Measurements from ENCODE around the gene DGUOK.
"Not testable (repeated sequence)": the region's sequence is repeated elsewhere in the genome, so short reads cannot be mapped to it uniquely, and the experiment has no call there.

Gene DGUOK

DNA sequence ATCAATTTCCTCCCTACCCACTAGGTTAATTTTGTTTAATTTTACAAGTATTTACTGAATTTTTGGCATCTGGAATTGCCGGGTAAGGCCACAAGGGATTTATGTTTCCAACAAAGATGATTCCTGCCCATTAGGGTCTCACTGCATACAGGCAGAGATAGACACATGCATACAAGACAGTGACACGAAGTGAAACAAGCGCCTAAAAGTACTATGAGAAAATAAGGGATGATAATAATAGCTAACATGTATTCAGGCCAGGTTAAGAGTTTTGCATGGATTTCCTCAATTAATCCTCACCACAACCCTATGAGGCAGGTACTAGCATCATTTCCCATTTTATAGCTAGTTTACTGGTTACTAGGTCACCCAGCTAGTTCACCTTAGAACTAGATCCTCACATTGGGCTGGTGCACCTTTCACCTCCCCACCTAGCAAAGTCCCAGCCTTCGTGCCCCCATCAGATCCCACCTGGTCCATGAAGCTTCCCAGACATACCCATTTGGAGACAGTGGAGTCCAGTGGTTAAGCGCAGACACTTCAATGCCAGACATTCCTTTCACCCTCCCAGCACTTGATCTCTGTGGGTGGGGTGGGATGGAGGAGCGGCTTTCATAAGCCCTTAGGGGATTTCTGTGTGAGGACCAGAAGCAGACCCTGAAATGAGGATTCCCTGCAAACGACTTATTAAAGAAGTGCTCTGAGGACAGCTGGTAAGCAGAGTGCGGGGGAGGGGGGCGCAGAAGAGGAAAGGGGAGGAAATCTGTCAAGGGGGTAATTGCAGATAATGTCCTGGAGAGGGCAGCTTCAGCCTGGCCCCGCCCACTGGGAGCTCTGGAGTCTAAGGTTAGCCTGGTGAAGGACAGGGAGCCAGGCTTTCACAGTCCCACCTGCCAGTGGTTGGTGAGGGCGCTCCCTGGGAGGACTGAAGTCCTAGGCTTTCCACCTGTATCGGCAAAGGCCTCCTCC lies 5.8 kb upstream of the DGUOK start:
- peak; percentile 54 for DNase-seq (ENCODE audit: low read depth, low spot score)

DNA sequence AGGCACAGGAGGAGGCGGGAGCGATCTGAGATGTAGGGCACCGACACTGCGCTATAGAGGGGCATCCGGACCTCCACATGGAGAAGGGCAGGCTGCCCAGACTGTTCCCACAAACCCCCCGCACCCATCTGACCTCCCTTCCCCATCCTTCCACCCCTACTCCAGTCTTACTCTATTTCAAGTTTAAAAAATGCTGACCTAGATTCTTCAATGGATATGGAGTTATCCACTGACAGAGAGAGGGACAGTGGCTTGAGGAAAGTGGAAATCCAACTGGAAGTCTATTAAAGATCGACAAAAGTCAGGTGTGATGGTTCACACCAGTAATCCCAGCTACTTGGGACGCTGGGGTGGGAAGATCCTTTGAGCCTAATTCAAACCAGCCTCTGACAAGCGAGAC lies 5.1 kb upstream of the DGUOK start:
- no peak for DNase-seq (ENCODE audit: low read depth, low spot score)

DNA sequence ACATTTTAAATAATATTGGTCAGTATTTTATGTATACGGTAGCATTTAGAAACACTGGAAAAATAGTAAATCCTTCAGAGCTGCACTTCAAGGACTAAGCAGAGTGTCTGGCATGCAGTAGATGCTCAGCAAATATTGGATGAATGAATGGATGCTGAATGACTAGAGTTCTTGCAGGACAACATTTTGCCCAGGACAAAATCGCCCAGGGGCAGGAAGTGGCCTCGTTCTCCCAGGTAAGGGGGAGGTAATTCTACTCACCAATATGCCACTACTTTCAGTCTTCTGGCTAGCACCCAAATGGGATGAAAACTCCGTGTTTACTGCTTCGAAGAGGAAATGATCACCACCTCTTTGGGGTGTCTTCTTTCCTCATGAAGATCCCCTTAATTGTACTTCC lies 4.0 kb upstream of the DGUOK start:
- DNase-seq (ENCODE audit: low read depth, low spot score), result no peak

DNA sequence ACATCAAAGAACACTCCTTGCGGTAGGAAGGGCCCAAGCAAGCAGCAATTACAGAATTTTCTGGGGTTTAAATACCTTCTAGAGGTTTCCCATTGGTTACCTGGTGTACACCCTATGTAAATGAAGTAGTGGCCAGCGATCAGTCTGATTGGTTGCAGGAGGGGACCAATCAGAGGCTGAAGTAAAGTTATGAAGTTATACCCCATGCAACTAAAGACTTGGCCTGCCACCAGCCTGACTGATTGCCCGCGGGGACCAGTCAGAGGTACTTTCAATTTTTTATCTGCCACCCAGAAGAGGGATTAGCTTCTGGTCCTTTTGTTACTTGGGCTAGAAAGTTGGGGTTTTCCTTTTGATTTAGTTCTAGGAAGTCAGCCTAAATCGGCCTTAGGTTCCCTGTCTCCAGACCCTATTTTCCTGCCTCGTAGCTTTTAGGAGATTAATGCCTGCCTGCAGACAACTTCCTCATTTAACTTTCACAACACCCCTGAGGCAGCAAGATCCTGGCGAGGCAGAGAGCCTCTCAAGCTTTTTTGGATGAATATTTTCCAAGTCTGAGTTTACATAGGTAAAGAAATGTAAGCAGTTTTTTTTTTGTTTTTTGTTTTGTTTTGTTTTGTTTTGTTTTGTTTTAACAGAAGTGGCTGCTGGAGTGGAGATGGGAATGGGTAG lies 1.5 kb upstream of the DGUOK start:
- no peak for DNase-seq (ENCODE audit: low read depth, low spot score)

DNA sequence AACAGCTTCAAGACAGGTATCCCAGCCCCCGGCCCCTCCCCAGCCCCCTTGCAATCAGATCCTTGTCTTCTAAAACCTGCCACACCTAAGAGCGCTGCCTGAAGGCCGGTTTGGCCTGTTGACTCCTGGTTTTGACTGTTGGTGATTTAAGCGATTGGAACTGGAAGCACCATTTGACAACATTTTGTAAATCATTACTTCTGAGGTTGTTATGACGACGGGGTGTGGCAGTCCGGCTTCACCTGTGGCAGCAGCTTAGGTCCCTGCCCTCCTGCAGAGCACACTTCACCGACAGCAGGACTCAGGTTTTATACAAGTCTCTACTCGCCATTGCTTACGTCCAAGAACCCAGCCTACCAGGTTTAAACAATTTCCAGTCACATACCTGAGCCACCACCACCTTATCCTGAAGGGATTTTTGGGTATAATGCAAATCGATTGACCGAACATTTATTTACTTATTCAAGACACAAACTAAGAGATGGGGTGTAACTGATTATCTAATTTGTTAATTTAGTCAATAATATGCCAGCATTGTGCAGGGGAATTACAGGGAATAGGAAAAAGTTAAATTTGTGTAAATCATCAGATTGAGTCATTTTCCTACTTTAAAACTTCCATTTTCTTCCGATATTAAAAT lies 707 bp upstream of the DGUOK start:
- no peak for DNase-seq (ENCODE audit: low read depth, low spot score)

DNA sequence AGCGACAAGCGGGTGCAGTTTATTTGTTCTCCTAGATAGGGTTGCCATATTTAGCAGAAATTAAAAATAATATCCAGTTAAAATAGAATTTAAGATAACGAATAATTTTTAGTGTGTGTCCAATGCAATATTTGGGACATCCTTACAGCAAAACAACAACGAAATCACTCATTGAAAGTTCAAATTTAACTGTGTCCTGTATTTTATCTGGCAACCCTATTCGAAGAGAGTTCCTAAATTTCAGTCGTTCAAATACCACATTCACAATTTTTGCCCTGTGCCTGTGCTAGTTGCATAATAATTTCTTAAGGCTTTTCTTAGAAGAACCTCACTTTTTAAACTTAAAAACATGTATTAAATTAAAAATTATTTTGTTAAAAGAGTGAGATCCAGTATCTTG lies 664 bp downstream of the DGUOK start:
- no peak for DNase-seq (ENCODE audit: low read depth, low spot score)

DNA sequence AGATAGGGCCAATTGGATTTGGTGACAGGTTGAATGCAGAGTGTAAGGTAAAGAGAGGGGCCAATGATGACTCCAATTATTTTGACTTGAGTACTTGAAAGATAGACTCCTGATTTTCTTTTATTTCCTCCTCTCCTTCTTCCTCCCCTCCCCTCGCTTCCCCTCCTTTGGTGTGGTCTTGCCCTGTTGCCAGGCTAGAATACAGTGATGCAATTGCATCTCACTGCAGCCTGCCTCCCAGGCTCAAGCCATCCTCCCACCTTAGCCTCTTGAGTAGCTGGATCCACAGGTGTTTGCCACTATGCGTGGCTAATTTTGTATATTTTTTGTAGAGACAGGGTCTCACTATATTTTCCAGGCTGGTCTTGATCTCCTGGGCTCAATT lies 2.3 kb downstream of the DGUOK start:
- DNase-seq (ENCODE audit: low read depth, low spot score), result no peak

DNA sequence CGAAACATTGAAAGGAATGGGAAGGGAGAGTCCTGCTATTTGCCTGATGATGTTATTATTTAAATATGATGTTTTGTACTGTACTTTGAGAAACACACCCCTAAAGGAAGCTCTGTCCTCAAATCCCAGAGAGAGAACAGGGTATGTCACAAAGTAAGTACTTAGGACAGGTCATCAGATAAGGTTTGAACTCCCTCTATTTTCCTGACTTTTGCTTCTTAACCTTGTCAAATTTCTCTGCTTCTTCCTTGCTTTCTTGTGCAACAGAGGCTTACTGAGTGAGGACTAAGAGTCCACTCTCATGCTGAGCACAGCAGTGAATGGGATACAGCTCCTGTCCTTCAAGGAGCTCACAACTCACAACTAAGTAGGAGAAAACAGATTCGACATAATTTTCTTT lies 3.7 kb downstream of the DGUOK start:
- no peak for DNase-seq (ENCODE audit: low read depth, low spot score)

DNA sequence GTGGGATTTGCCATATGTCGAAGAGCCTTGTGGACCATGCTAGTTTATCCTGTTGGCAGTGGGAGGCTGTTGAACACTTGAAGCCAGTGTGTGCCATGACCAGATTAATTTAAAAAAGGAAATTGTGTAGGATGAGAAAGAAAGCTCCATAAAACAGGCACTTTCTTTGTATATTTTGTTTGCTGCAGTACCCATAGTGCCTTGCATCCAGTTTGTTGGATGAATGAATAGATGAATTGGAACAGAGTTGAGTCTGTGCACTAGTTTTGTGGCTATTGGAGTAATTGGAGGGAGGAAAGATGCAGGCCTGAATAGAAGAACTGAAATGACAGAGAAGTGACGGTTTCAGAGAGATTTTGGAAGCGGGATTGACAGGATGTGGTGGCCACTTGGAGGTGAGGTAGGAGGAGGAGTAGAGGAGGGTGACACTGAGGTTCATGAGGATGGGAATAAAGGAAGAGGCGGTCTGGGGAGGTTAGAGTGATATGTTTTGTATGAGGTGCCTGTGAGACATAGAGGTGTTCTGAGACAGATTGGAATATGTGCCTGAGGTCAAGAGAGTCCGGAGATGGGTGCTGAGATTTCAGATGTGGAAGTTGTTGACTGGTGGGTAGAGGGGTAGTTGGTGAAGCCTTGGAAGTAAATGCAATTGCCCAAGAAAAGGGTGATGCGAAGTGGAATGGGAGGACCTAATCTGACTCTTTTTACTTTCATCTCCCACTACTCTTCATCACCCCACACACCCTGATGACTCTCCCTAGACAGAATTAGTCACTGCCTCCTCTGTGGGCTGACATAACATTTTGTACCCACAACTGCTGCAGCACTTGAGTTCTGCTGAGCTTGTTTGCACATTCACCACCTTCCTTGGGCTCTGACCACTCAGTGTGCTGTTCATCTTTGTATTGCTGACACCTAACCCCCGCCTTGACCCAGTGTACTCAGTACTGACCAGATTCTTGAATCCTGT lies 5.1 kb downstream of the DGUOK start:
- DNase-seq (ENCODE audit: low read depth, low spot score), result no peak

DNA sequence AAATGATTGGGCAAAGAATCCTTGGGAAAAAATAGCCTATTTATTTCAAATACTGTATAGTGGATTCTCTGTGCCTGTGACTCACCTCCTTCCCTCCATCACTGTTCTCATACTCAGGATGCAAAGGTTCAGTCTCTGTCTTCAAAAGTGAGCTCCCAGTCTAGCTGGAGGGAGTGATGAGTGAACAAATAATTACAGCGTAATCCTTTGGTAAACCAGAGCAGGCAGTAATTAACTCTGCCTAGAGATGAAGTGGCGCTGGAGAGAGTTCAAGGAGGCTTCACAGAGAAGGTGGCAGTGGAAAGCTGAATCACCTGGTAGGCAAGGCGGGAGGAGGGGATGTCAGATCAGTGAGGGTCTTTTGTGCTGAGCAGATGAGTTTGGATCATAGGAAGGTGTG lies 6.5 kb downstream of the DGUOK start:
- no peak for DNase-seq (ENCODE audit: low read depth, low spot score)

DNA sequence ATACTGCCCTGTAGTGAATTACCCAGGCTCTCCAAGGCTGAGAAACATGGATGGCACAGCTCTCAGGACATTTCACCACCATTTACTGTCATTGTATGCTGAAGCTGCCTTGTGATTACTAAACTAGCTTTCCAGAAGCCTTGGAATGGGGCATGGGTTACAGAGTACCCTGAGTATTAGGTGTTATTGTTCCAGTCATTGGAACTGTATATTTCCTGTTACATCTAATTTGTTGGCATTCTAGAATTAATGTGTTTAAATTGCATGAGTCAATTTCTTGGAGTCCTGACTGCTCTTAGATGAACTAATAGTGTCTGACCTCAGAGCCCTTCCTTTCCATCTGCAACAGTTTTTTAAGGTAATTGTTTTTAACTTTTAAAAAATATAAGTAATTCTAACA lies 9.0 kb downstream of the DGUOK start:
- no peak for DNase-seq (ENCODE audit: low read depth, low spot score)

DNA sequence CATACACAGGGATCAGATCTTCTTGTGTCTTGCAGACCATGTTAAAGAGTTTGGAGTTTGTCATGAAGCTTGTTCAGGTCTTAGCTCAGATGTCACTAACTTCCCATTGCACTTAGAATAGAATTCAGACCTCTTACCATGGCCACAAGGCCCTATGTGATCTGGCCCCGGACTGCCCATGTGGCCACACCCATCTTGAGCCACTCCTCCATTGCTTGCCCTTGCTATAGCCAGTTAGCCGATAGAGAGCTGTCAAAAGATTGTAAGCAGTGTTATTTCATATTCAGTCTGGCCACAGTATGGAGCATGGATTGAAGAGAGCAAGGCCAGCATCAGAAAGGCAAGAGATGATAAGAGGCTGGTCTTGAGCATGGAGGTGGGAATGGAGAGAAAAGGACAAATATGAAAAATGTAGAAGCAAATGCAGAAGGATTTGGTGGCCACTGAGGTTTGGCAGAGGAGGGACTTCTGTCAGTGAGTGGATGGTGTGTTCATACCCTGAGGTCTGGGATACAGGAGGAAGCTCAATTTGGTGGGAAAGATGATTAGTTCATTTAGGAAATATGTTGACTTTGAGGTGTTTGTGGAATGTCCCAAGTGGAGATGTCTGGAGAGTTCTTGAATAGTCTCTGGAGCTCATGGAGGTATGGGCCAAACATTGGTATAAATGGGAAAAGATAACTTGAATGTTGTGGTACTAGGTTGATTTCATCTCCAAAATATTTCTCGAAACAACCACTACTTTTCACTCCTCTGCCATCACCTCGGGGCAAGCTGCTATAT lies 10.6 kb downstream of the DGUOK start:
- no peak for DNase-seq (ENCODE audit: low read depth, low spot score)

DNA sequence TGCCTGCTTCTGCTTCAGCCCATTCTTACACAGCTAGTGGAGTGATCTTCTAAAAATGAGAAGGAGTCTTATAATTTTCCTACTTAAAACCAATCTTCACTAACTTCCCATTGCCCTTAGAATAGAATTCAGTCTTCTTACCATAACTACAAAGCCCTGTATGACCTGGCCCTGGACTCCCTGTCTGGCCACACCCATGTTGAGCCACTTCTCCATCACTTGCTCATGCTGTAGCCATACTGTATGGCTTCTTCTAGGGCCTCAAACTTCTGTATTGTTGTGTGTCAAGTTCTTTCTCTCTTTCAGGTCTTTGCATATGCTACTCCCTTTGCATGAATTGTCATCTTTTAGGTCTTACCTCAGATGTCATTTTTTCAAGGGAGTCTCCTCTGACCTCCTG lies 11.2 kb downstream of the DGUOK start:
- no peak for DNase-seq (ENCODE audit: low read depth, low spot score)

DNA sequence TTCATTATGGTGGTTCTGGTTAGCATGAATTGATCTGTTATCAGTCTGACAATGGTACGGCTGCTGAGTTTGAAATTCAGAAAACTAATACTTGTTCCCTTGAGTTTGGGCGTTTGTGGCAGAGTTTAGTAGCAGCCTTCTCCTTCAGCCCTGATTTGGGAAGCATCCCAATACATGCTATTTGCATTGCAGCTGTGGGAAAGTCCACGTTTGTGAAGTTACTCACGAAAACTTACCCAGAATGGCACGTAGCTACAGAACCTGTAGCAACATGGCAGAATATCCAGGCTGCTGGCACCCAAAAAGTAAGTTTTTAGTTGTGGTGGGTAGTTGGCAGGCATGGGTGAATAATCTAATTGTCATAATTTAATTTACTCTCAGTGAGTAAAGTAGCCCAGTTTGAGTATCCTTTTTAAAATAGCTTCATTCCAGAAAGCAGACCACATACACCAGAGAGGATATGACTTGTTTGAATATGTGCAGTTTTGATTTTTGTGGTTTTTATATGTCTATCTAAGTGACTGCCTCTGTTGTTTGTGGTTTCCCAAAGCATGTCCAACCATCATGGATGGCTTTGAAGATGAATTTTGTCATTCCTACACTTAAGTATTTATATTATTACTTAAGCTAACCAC lies 12.2 kb downstream of the DGUOK start:
- DNase-seq (ENCODE audit: low read depth, low spot score), result no peak

DNA sequence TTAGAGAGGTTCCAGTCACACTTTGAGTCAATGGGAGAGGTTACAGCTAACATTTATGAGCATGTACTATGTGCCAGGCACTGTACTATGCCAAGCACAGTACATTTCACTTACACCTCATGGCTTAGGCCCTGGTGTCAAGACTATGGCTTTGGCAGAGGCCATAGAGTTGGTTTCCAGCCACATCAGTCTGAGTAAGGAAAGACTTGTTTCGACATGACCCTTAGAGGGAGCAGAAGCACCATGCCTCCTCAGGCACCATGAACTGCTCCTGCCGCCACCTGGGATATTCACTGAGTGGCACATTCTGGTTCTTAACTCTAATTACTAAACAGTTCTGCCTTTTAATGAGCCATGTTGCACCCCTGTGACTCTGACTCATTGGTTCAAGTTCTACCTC lies 12.7 kb downstream of the DGUOK start:
- DNase-seq (ENCODE audit: low read depth, low spot score), result no peak

DNA sequence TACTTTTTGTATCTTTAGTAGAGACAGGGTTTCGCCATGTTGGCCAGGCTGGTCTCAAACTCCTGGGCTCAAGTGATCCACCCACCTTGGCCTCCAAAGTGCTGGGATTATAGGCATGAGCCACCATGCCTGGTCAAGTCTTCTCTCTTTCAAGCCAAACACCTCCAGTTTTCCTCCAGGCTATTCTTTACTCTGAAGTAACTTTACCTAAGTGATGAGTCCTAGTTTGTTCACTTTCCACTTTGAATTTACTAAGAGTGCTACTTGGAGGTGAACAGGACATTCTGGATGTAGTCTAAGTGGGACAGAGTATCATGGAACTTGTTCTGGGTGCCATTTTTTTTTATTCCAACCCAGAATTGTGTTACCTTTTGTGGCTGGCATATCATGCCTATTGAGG lies 13.4 kb downstream of the DGUOK start:
- DNase-seq (ENCODE audit: low read depth, low spot score), result not testable (repeated sequence)

DNA sequence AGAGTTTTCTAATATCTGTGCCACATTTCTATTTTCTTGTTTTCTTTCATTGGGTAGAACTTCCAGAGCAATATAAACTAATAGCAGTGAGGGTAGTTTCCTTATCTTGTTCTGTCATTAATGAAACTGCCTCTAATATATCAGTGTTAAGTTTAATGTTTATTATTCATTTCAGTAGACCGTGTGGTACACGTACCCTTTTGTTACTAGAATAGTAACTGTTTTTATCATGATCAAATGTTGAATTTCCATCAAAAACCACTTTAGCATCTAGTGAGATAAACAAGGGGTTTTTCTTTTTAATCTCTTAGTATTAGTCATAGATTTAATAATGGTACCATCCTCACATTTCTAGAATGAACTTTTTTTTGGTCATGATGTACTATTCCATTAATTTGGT lies 16.0 kb downstream of the DGUOK start:
- DNase-seq (ENCODE audit: low read depth, low spot score), result no peak

DNA sequence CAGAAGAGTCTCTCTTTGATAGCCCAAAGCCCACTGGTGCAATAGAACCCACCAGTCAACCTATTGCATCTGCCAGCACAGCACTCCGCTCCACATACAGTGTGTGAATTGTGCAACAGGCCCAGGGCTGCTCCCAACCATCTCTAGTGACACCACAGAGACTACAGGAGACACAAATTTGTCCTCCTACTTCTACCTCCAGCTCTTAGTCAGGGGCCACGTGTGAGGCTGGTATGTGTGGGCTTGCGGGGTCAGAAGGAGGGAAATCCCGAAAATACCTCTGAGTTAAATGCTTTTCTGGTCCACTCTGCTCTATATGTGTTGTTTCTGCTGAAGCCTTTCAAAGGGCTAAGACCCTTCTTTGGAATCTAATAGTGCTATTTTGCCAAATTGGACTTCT lies 18.0 kb downstream of the DGUOK start:
- no peak for DNase-seq (ENCODE audit: low read depth, low spot score)

DNA sequence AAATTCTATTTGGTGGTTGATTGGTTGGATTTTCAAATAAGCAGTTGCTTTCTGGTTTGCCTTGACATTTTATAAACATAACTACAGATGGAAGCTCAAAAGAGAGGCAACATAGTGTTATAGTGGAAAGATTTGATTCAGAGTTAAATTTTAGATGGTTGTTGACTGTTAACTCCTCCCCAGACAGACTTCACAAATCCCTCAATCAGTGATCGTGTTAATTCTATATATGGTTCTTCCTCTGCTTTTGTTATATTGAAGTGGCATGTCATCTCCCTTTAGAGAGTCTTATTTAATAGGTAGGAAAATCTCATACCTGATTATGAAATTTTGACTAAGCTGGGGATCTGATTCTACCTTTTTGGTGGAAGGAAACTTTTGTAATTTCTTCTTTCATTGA lies 19.5 kb downstream of the DGUOK start:
- no peak for DNase-seq (ENCODE audit: low read depth, low spot score)

DNA sequence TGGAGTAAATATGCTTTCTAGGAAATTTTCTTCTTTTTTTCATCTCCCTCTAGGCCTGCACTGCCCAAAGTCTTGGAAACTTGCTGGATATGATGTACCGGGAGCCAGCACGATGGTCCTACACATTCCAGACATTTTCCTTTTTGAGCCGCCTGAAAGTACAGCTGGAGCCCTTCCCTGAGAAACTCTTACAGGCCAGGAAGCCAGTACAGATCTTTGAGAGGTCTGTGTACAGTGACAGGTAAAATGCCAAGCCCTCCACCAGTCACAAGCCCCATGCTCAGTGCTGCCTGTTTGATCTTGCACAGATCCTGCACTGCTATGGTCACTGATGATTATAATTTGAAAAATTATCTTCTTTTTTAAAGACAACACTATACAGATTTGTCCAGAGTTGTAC lies 20.0 kb downstream of the DGUOK start:
- no peak for DNase-seq (ENCODE audit: low read depth, low spot score)

All from iPS DF 19.7 (cell line).